GM23248 (cell line): ENCODE data around the gene SPATA1. TPM values are rescaled to one million over a fixed set of nuclear protein-coding genes. Genes with fewer than 3 reads are reported as not detected.

Experiments used
- DNase-seq: peaks from one replicate; pipeline ENCODE4 v3.0.0-alpha.2; 2015
- H2AFZ ChIP-seq: fragments of 200-600 bp; sonication (generic); 2 replicates; pipeline ENCODE4 v1.6.1; 2016; ENCODE audit warnings: antibody characterized with exemption
- H3F3A ChIP-seq: fragments of 200-600 bp; sonication (generic); 2 replicates; pipeline ENCODE4 v1.6.1; 2016; ENCODE audit warnings: mild to moderate bottlenecking, antibody characterized with exemption, mixed run types; ENCODE audit not compliant: insufficient read depth
- H3K27ac ChIP-seq: fragments of 200-600 bp; sonication (generic); 2 replicates; pipeline ENCODE4 v1.5.1; 2016; ENCODE audit warnings: mild to moderate bottlenecking
- H3K27me3 ChIP-seq: fragments of 200-600 bp; sonication (generic); replicated peaks from 2 replicates; pipeline ENCODE4 v1.6.1; 2016; ENCODE audit warnings: mild to moderate bottlenecking; ENCODE audit not compliant: insufficient read depth
- H3K36me3 ChIP-seq: fragments of 200-600 bp; sonication (generic); 2 replicates; pipeline ENCODE4 v1.6.1; 2016; ENCODE audit warnings: low read depth, mild to moderate bottlenecking
- H3K4me1 ChIP-seq: fragments of 200-600 bp; sonication (generic); 2 replicates; pipeline ENCODE4 v1.6.1; 2016; ENCODE audit warnings: mild to moderate bottlenecking; ENCODE audit not compliant: insufficient read depth
- H3K4me2 ChIP-seq: fragments of 200-600 bp; sonication (generic); one replicate; pipeline ENCODE4 v1.6.1; 2016; ENCODE audit warnings: mild to moderate bottlenecking; ENCODE audit not compliant: unreplicated experiment
- H3K4me3 ChIP-seq: fragments of 200-600 bp; sonication (generic); 2 replicates; pipeline ENCODE4 v1.5.1; 2016; ENCODE audit warnings: mild to moderate bottlenecking
- H3K79me2 ChIP-seq: fragments of 200-600 bp; sonication (generic); 2 replicates; pipeline ENCODE4 v1.6.1; 2016; ENCODE audit warnings: mild to moderate bottlenecking; ENCODE audit not compliant: insufficient read depth
- H3K9ac ChIP-seq: fragments of 200-600 bp; sonication (generic); 2 replicates; pipeline ENCODE4 v1.6.1; 2016; ENCODE audit warnings: mild to moderate bottlenecking
- H3K9me2 ChIP-seq: fragments of 200-600 bp; sonication (generic); 2 replicates; pipeline ENCODE4 v1.6.1; 2016; ENCODE audit warnings: mixed run types, mild to moderate bottlenecking, moderate library complexity; ENCODE audit not compliant: insufficient read depth
- H3K9me3 ChIP-seq: fragments of 200-600 bp; sonication (generic); one replicate; pipeline ENCODE4 v1.6.1; 2017; ENCODE audit warnings: low read depth
- H4K20me1 ChIP-seq: fragments of 200-600 bp; sonication (generic); 2 replicates; pipeline ENCODE4 v1.6.0; 2016; ENCODE audit not compliant: insufficient read depth
- EZH2 ChIP-seq: fragments of 200-600 bp; sonication (generic); IDR thresholded peaks from 2 replicates; pipeline ENCODE4 v1.6.1; 2018; ENCODE audit warnings: antibody characterized with exemption, mild to moderate bottlenecking; ENCODE audit not compliant: insufficient read depth, poor library complexity, severe bottlenecking
- EZH2phosphoT487 ChIP-seq: fragments of 200-600 bp; sonication (generic); IDR thresholded peaks from 2 replicates; pipeline ENCODE4 v1.6.1; 2018; ENCODE audit warnings: antibody characterized with exemption, moderate library complexity, mild to moderate bottlenecking, low read depth; ENCODE audit not compliant: insufficient read depth
- WGBS, 2 experiments: methylation state at CpG; one replicate each; pipeline ENCODE4 v1.1.6; 2015 to 2017; ENCODE audit warnings: low lambda C conversion rate in 2 of 2, low coverage in 1 of 2; ENCODE audit errors: missing lambda C conversion rate in 2 of 2; 5-methylcytosine and 5-hydroxymethylcytosine counted together
- in situ Hi-C: fragments of 300-500 bp; cut with MboI; formaldehyde crosslinking; loops from 2 replicates; pipeline ENCODE4 v1.15.0; 2020
- polyA plus RNA-seq: library from polyadenylated mRNA; unstranded; fragments of >200 nt; fragmentation: Nextera tagmentation; extraction: Ambion mirVana; gene quantifications from 2 replicates; pipeline ENCODE4 v1.2.1, GENCODE V29; 2016
- total RNA-seq: library from RNA; depleted of rRNA; stranded (reverse); fragments of >200 nt; shearing (Covaris generic); gene quantifications from 2 replicates; pipeline ENCODE4 v1.2.3, GENCODE V29; 2014

The SPATA1 gene
- total and polyA plus RNA-seq, 2 experiments from 2014 or later: 1.0 TPM; not detected in 1

- no peaks in the 10 kb centered on the region for H3K9me2 ChIP-seq
- in situ Hi-C loops: no loop called here
- no peaks in the 10 kb centered on the region for H3K79me2 ChIP-seq
- no peak overlapping the region for H3K4me3 ChIP-seq
- H3K4me1 ChIP-seq: no peaks in the 10 kb centered on the region
- no peaks in the 10 kb centered on the region for H3K27me3 ChIP-seq
- no peak overlapping the region for H3K9ac ChIP-seq
- no peaks in the 10 kb centered on the region for H4K20me1 ChIP-seq
- TF ChIP-seq EZH2phosphoT487 (no peak), EZH2 (no peak)
- no peak for DNase-seq
- no peaks in the 10 kb centered on the region for H3K9me3 ChIP-seq
- no peak overlapping the region for H3K27ac ChIP-seq
- no peak overlapping the region for H2AFZ ChIP-seq
- H3K4me2 ChIP-seq: no peak overlapping the region
- no peaks in the 10 kb centered on the region for H3F3A ChIP-seq
- H3K36me3 ChIP-seq: no peaks in the 10 kb centered on the region; the same call in 1 of the 2 replicates
Measured at GRCh38 chr1:84538599-84538998, 32.4 kb downstream of the SPATA1 start.

- H3F3A ChIP-seq: no peaks in the 10 kb centered on the region
- peak; percentile 10 for DNase-seq
- H3K9me2 ChIP-seq: no peaks in the 10 kb centered on the region
- TF ChIP-seq EZH2 (no peak), EZH2phosphoT487 (no peak)
- H2AFZ ChIP-seq: no peak overlapping the region
- no peak overlapping the region for H3K9ac ChIP-seq
- no peaks in the 10 kb centered on the region for H3K4me1 ChIP-seq
- no peaks in the 10 kb centered on the region for H3K9me3 ChIP-seq
- no peak overlapping the region for H3K27ac ChIP-seq
- no peak overlapping the region for H3K4me3 ChIP-seq
- in situ Hi-C loops: no loop called here
- no peaks in the 10 kb centered on the region for H4K20me1 ChIP-seq
- H3K36me3 ChIP-seq: no peaks in the 10 kb centered on the region; the same call in 1 of the 2 replicates
- H3K79me2 ChIP-seq: no peaks in the 10 kb centered on the region
- WGBS, 2 experiments: 88 to 90% methylated on average over 3 of the region's 3 CpGs
- no peaks in the 10 kb centered on the region for H3K27me3 ChIP-seq
- no peak overlapping the region for H3K4me2 ChIP-seq
Measured at GRCh38 chr1:84539972-84540371, 33.8 kb downstream of the SPATA1 start.

- no peak for DNase-seq
- in situ Hi-C loops: no loop called here
Measured at GRCh38 chr1:84540759-84541158, 34.6 kb downstream of the SPATA1 start.

GRCh38 chr1:84541679-84542078, 35.5 kb downstream of the SPATA1 start:
- in situ Hi-C loops: no loop called here
- no peak overlapping the region for H3K4me3 ChIP-seq
- no peaks in the 10 kb centered on the region for H4K20me1 ChIP-seq
- no peaks in the 10 kb centered on the region for H3K79me2 ChIP-seq
- H3K27ac ChIP-seq: no peak overlapping the region
- no peaks in the 10 kb centered on the region for H3K9me3 ChIP-seq
- H3K36me3 ChIP-seq: no peaks in the 10 kb centered on the region; the same call in 1 of the 2 replicates
- TF ChIP-seq EZH2 (no peak), EZH2phosphoT487 (no peak)
- H3K9ac ChIP-seq: no peak overlapping the region
- no peaks in the 10 kb centered on the region for H3K27me3 ChIP-seq
- DNase-seq: no peak
- no peaks in the 10 kb centered on the region for H3K9me2 ChIP-seq
- no peaks in the 10 kb centered on the region for H3K4me1 ChIP-seq
- H3F3A ChIP-seq: no peaks in the 10 kb centered on the region
- H3K4me2 ChIP-seq: no peak overlapping the region
- 92 to 98% methylated on average over 4 of the region's 4 CpGs for WGBS, 2 experiments
- no peak overlapping the region for H2AFZ ChIP-seq

More at GRCh38 chr1:84540759-84541158, 34.6 kb downstream of the SPATA1 start:
- H3K9ac ChIP-seq: no peak overlapping the region
- H3K4me3 ChIP-seq: no peak overlapping the region
- 38 to 57% methylated on average over 1 of the region's 1 CpG for whole genome bisulfite sequencing, 2 experiments
- no peaks in the 10 kb centered on the region for H3F3A ChIP-seq
- no peaks in the 10 kb centered on the region; the same call in 1 of the 2 replicates for H3K36me3 ChIP-seq
- H3K9me2 ChIP-seq: no peaks in the 10 kb centered on the region
- no peak overlapping the region for H3K27ac ChIP-seq
- no peak for TF ChIP-seq EZH2
- TF ChIP-seq EZH2phosphoT487: no peak
- no peaks in the 10 kb centered on the region for H3K4me1 ChIP-seq
- H3K4me2 ChIP-seq: no peak overlapping the region
- no peaks in the 10 kb centered on the region for H3K27me3 ChIP-seq
- H3K9me3 ChIP-seq: no peaks in the 10 kb centered on the region
- H4K20me1 ChIP-seq: no peaks in the 10 kb centered on the region
- no peak overlapping the region for H2AFZ ChIP-seq
- no peaks in the 10 kb centered on the region for H3K79me2 ChIP-seq

- DNase-seq: peak; percentile 35
- Histone ChIP-seq H3K27ac (no peak overlapping the region), H3K36me3 (peaks cover 6% of the 10 kb centered on the region; the same call in 1 of the 2 replicates), H3K4me3 (no peak overlapping the region), H3K9me2 (no peaks in the 10 kb centered on the region), H3K27me3 (no peaks in the 10 kb centered on the region), H4K20me1 (no peaks in the 10 kb centered on the region), H3F3A (no peaks in the 10 kb centered on the region), H3K4me2 (no peak overlapping the region), H3K9me3 (no peaks in the 10 kb centered on the region), H3K9ac (no peak overlapping the region), H2AFZ (no peak overlapping the region), H3K79me2 (no peaks in the 10 kb centered on the region), H3K4me1 (no peaks in the 10 kb centered on the region)
- in situ Hi-C loops: no loop called here
- 32 to 34% methylated on average over 2 of the region's 2 CpGs for WGBS, 2 experiments
- TF ChIP-seq EZH2phosphoT487 (no peak), EZH2 (no peak)
Measured at GRCh38 chr1:84550826-84551225, 44.6 kb downstream of the SPATA1 start.
